Measurements from ENCODE around the gene ERCC6L. TPM values are rescaled to one million over a fixed set of nuclear protein-coding genes. Genes with fewer than 3 reads are reported as not detected.

The ERCC6L gene
- total and polyA plus RNA-seq, 10 of the 15 experiments (the other 5 are each of a cell fraction or from before 2014, with no cell fraction given) = 4.7 to 13.1 (median 7.7) TPM

GRCh38 chrX:72165551-72165950 is 73.3 kb downstream of the ERCC6L start (continued):
- no peak for TF ChIP-seq IKZF1 (conservative IDR thresholded peaks at IDR 0.05)
- TF ChIP-seq, protein P1, sequence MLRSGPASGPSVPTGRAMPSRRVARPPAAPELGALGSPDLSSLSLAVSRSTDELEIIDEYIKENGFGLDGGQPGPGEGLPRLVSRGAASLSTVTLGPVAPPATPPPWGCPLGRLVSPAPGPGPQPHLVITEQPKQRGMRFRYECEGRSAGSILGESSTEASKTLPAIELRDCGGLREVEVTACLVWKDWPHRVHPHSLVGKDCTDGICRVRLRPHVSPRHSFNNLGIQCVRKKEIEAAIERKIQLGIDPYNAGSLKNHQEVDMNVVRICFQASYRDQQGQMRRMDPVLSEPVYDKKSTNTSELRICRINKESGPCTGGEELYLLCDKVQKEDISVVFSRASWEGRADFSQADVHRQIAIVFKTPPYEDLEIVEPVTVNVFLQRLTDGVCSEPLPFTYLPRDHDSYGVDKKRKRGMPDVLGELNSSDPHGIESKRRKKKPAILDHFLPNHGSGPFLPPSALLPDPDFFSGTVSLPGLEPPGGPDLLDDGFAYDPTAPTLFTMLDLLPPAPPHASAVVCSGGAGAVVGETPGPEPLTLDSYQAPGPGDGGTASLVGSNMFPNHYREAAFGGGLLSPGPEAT (IDR thresholded peaks at IDR 0.05; ENCODE audit: low read depth) = no peak
- TF ChIP-seq NFIC (IDR thresholded peaks at IDR 0.05; ENCODE audit: low read depth, low read length) = no peak
- TF ChIP-seq TBL1XR1 (IDR thresholded peaks at IDR 0.05; ENCODE audit: low read depth, low read length) = no peak
- TF ChIP-seq, protein P2, sequence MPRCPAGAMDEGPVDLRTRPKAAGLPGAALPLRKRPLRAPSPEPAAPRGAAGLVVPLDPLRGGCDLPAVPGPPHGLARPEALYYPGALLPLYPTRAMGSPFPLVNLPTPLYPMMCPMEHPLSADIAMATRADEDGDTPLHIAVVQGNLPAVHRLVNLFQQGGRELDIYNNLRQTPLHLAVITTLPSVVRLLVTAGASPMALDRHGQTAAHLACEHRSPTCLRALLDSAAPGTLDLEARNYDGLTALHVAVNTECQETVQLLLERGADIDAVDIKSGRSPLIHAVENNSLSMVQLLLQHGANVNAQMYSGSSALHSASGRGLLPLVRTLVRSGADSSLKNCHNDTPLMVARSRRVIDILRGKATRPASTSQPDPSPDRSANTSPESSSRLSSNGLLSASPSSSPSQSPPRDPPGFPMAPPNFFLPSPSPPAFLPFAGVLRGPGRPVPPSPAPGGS (IDR thresholded peaks at IDR 0.05; ENCODE audit: borderline replicate concordance, insufficient read depth, low read depth, low read length, poor library complexity, severe bottlenecking) = no peak
- TF ChIP-seq, protein P3, sequence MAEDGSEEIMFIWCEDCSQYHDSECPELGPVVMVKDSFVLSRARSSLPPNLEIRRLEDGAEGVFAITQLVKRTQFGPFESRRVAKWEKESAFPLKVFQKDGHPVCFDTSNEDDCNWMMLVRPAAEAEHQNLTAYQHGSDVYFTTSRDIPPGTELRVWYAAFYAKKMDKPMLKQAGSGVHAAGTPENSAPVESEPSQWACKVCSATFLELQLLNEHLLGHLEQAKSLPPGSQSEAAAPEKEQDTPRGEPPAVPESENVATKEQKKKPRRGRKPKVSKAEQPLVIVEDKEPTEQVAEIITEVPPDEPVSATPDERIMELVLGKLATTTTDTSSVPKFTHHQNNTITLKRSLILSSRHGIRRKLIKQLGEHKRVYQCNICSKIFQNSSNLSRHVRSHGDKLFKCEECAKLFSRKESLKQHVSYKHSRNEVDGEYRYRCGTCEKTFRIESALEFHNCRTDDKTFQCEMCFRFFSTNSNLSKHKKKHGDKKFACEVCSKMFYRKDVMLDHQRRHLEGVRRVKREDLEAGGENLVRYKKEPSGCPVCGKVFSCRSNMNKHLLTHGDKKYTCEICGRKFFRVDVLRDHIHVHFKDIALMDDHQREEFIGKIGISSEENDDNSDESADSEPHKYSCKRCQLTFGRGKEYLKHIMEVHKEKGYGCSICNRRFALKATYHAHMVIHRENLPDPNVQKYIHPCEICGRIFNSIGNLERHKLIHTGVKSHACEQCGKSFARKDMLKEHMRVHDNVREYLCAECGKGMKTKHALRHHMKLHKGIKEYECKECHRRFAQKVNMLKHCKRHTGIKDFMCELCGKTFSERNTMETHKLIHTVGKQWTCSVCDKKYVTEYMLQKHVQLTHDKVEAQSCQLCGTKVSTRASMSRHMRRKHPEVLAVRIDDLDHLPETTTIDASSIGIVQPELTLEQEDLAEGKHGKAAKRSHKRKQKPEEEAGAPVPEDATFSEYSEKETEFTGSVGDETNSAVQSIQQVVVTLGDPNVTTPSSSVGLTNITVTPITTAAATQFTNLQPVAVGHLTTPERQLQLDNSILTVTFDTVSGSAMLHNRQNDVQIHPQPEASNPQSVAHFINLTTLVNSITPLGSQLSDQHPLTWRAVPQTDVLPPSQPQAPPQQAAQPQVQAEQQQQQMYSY (CRISPR knock-in tag; IDR thresholded peaks at IDR 0.05) = no peak
